Uterus (tissue), 2 donors: ENCODE data around the gene ATXN1L.
"Not testable (repeated sequence)": the region's sequence is repeated elsewhere in the genome, so short reads cannot be mapped to it uniquely, and the experiment has no call there.

Source experiments
- CTCF ChIP-seq, 4 experiments: fragments of 200-600 bp in 2 of 4; fragments of 450-650 bp in 2 of 4; sonication (generic) in 2 of 4; IDR thresholded peaks; one replicate each; pipeline ENCODE4 v1.5.1; 2016 to 2019; ENCODE audit warnings: antibody characterized with exemption in 4 of 4, mild to moderate bottlenecking in 2 of 4, moderate library complexity in 1 of 4
- POLR2A ChIP-seq, 2 donors: fragments of 450-650 bp; IDR thresholded peaks; one replicate each; pipeline ENCODE4 v1.6.1; 2016; ENCODE audit warnings: antibody characterized with exemption in 2 of 2, mild to moderate bottlenecking in 1 of 2, moderate library complexity in 1 of 2

GRCh38 chr16:71810155-71810530 is 35.6 kb upstream of the ATXN1L start:
- TF ChIP-seq POLR2A, CTCF (IDR thresholded peaks at IDR 0.05): not testable (repeated sequence)
